GM18502 (cell line): ENCODE results near the gene S100A9.
"Not testable (repeated sequence)": the region's sequence is repeated elsewhere in the genome, so short reads cannot be mapped to it uniquely, and the experiment has no call there.

Source experiments
- ATAC-seq: cut with Tn5 transposase; IDR thresholded peaks from one replicate; pipeline ENCODE4 v1.9.1; 2021; ENCODE audit warnings: mild to moderate bottlenecking; ENCODE audit not compliant: unreplicated experiment, poor library complexity

The S100A9 gene

GRCh38 chr1:153403421-153404085 lies 45.9 kb downstream of the S100A9 start:
- no peak for ATAC-seq

GRCh38 chr1:153404086-153404635 lies 46.5 kb downstream of the S100A9 start:
- no peak for ATAC-seq

DNA sequence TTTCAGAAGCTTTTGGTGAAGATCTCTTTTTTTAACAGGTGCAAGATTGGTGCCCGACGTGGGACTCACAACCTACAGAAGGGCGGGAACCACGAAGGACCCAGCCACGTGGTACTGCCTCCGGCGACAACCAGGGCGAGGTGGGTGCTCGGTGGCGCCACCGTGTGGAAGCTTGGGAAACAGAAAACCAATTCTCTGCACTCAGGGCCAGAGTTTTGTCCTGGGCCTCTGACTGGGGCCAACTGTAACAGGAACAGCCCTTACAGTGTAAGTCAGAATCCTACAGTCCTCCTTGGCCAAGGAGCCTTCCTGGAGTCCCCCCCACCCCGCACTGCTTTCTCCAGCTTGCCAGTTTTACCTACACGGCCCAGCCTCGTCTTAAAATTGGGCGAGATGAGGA lies 47.1 kb downstream of the S100A9 start:
- ATAC-seq = no peak

DNA sequence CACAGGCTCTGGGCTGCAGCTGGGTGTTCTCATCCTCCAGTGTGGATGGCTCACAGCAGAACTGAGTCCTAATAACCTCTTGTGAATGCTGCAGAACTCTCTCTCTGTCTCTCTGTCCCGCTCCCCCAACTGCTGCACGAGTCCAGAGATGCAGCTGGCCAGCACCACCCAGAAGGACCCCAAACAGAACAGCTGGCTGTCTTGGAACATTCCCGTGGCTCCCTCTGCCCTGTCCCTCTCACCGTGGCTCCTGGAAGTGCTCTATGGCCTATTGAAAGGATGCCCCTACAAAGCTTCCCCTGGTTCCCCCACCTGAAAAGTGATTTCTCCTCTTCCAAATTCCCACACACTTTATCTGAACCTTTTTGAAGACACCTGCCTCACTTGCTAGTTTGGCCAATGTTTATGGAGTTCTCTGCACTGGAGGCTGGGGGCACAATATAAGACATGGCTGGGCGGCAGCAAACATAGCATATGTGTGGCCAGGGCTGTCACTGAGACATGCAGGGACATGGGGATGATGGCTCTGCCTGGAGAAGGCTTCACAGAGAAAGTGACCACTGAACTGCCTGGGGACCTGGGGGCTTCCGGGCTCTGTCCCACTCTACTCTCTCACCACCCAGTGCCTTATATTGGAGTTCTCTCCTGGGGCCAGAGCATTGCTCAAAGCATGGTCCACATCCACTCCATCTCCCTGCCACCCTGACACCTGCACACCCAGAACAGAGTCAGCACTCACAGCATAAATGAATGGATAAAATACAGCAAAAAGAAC lies 48.4 kb downstream of the S100A9 start:
- ATAC-seq = not testable (repeated sequence)

GRCh38 chr1:153407274-153407673 lies 49.6 kb downstream of the S100A9 start:
- not testable (repeated sequence) for ATAC-seq
